GM12892 (cell line): ENCODE data around the gene RXFP4.

Source experiments
- POLR2A ChIP-seq: IDR thresholded peaks from 2 replicates; pipeline ENCODE4 v1.6.1; 2011; ENCODE audit warnings: low read depth, low read length, control low read depth
- POLR2AphosphoS5 ChIP-seq: IDR thresholded peaks from 2 replicates; pipeline ENCODE4 v1.6.1; 2011; ENCODE audit warnings: low read depth, low read length, control low read depth

DNA sequence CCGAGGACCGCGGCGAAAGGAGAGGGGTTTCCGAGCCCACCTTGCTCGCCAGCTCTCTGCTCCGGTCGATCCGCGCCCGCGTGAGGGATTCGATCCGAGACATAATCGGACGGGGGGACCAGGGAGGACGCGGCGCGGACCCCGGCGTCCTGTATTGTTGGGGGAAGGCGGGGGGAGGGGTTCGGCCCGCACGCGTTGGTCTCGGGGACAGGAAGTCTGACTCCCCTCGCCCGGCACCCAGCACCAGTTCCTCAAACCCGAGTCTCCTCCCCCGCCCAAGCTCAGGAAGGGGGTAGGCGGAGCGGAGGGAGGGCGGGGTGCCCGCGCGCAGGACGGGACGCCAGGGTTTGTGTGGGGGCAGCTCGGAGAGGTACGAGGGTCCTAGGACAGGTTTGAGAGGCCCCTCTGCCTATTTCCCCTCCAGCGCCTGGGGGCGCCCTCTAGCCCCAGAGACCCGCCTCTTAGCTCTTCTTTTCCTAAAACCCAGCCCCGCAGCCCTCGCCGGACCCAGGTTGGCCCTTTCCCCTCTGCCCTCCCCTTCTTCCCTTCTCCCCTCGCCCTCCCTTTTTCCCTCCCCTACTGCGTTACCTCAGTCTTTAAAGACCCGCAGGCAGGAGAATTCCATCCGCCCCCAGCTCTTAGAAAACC lies 37.0 kb downstream of the RXFP4 start, which contains the start of gene ARHGEF2:
- TF ChIP-seq POLR2A (peak; percentile 71; the same call in 1 of the 2 replicates), POLR2AphosphoS5 (peak; percentile 75)
